ENCODE results near the gene NR5A2. TPM values are rescaled to one million over a fixed set of nuclear protein-coding genes. Genes with fewer than 3 reads are reported as not detected.
A peak's percentile ranks its signal among the peaks of the same experiment; 100 is the strongest.

Gene NR5A2
- polyA plus RNA-seq, 1 donor (not counting 4 experiments of a cell fraction or from before 2014, with no cell fraction given), result 0.05 TPM

- peak overlapping the region; percentile 52 for H3K4me2 ChIP-seq (ENCODE audit: control insufficient read depth, extremely low read depth, insufficient read depth, low read depth, low read length)
- FAIRE-seq (no peak), DNase-seq (ENCODE audit: low read depth, low spot score) (no peak)
- dilution Hi-C loops (cut with MboI; ENCODE audit: extremely low pct_ligation_motif_present, low sequenced_read_pairs), result no loop called here
- H3K9me3 ChIP-seq (ENCODE audit: control insufficient read depth, low read depth, low read length), result no peaks in the 10 kb centered on the region
- H3K4me3 ChIP-seq (ENCODE audit: control insufficient read depth in 2 of 3, extremely low read depth in 1 of 3, insufficient read depth in 2 of 3, low read depth in 1 of 3, low read length in 3 of 3), result peak overlapping the region in 1 of 3 experiments; percentile 41
- H3K79me2 ChIP-seq (ENCODE audit: control insufficient read depth, insufficient read depth, low read length), result no peaks in the 10 kb centered on the region
- H3K27ac ChIP-seq (ENCODE audit: control insufficient read depth, insufficient read depth, low read length), result no peak overlapping the region
- H3K36me3 ChIP-seq (ENCODE audit: control insufficient read depth in 2 of 2, extremely low read depth in 1 of 2, insufficient read depth in 2 of 2, low read length in 2 of 2), result no peaks in the 10 kb centered on the region
- peaks cover 7% of the 10 kb centered on the region for H3K4me1 ChIP-seq (ENCODE audit: control insufficient read depth, extremely low read depth, insufficient read depth, low read length)
- no peaks in the 10 kb centered on the region for H3K9me1 ChIP-seq (ENCODE audit: control insufficient read depth, extremely low read depth, insufficient read depth, low read length)
- no peak overlapping the region for H3K9ac ChIP-seq (ENCODE audit: control insufficient read depth, extremely low read depth, insufficient read depth, low read length)
- H3K27me3 ChIP-seq (ENCODE audit: control insufficient read depth, extremely low read depth, insufficient read depth, low read length), result peaks cover 65% of the 10 kb centered on the region
- no peak overlapping the region for H2AFZ ChIP-seq (ENCODE audit: control insufficient read depth, low read length)
- peaks cover 3% of the 10 kb centered on the region for H4K20me1 ChIP-seq (ENCODE audit: control insufficient read depth, extremely low read depth, insufficient read depth, low read length)
- TF ChIP-seq EZH2 (IDR thresholded peaks at IDR 0.05; ENCODE audit: low read length) (no peak), CTCF (optimal IDR thresholded peaks at IDR 0.05 in 1 of 3, IDR thresholded peaks at IDR 0.05 in 1 of 3, conservative IDR thresholded peaks at IDR 0.05 in 1 of 3; ENCODE audit: extremely low read depth in 1 of 3, insufficient read depth in 2 of 3, low read length in 3 of 3) (no peak)
These were observed 15.8 kb downstream of the NR5A2 start for GRCh38 chr1:200043336-200043668.

- Histone ChIP-seq H3K9me1 (ENCODE audit: control insufficient read depth, extremely low read depth, insufficient read depth, low read length) (no peaks in the 10 kb centered on the region), H2AFZ (ENCODE audit: control insufficient read depth, low read length) (no peak overlapping the region), H3K9ac (ENCODE audit: control insufficient read depth, extremely low read depth, insufficient read depth, low read length) (no peak overlapping the region), H3K4me1 (ENCODE audit: control insufficient read depth, extremely low read depth, insufficient read depth, low read length) (no peaks in the 10 kb centered on the region), H3K36me3 (ENCODE audit: control insufficient read depth in 2 of 2, extremely low read depth in 1 of 2, insufficient read depth in 2 of 2, low read length in 2 of 2) (no peaks in the 10 kb centered on the region), H3K79me2 (ENCODE audit: control insufficient read depth, insufficient read depth, low read length) (no peaks in the 10 kb centered on the region), H4K20me1 (ENCODE audit: control insufficient read depth, extremely low read depth, insufficient read depth, low read length) (no peaks in the 10 kb centered on the region), H3K9me3 (ENCODE audit: control insufficient read depth, low read depth, low read length) (no peaks in the 10 kb centered on the region), H3K27ac (ENCODE audit: control insufficient read depth, insufficient read depth, low read length) (no peak overlapping the region), H3K27me3 (ENCODE audit: control insufficient read depth, extremely low read depth, insufficient read depth, low read length) (peaks cover 40% of the 10 kb centered on the region), H3K4me2 (ENCODE audit: control insufficient read depth, extremely low read depth, insufficient read depth, low read depth, low read length) (no peak overlapping the region), H3K4me3 (ENCODE audit: control insufficient read depth in 2 of 3, extremely low read depth in 1 of 3, insufficient read depth in 2 of 3, low read depth in 1 of 3, low read length in 3 of 3) (no peak overlapping the region)
- dilution Hi-C loops (cut with MboI; ENCODE audit: extremely low pct_ligation_motif_present, low sequenced_read_pairs), result no loop called here
- no peak for DNase-seq (ENCODE audit: low read depth, low spot score)
- no peak for FAIRE-seq
- no peak for TF ChIP-seq EZH2 (IDR thresholded peaks at IDR 0.05; ENCODE audit: low read length)
- no peak for TF ChIP-seq CTCF (optimal IDR thresholded peaks at IDR 0.05 in 1 of 3, IDR thresholded peaks at IDR 0.05 in 1 of 3, conservative IDR thresholded peaks at IDR 0.05 in 1 of 3; ENCODE audit: extremely low read depth in 1 of 3, insufficient read depth in 2 of 3, low read length in 3 of 3)
These were observed 18.6 kb downstream of the NR5A2 start for GRCh38 chr1:200046115-200046514.

Measured in keratinocyte (primary cell).